ENCODE results near the gene LMNTD2.

Gene LMNTD2

DNA sequence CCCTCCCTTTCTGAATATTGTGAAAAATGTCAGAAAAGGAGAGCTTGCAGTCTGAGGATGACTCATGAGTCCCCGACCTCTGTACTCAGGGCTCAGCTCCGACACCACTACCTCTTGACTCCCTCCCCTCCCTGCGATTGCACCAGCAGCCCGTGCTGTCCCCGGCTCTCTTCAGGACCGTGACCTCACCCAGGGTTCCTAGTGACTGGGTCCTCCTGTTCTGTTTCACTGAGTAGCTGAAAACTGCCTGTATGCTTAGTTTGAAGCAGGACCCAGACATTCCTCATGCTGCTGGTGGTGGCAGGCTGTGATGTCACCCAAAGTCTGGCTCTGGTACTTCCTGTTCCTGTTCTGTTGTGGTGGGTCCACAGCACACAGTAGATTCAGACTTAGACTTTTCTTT lies 27.4 kb upstream of the LMNTD2 start:
- Histone ChIP-seq H3K27me3 (ENCODE audit: control insufficient read depth in 5 of 5, insufficient read depth in 4 of 5, low read length in 5 of 5) (no peaks in the 10 kb centered on the region), H3K27ac (ENCODE audit: low read depth, low read length) (no peak overlapping the region), H3K36me3 (ENCODE audit: control insufficient read depth in 5 of 5, insufficient read depth in 5 of 5, low read length in 5 of 5) (peaks cover 0 to 85% (median 69%) of the 10 kb centered on the region in 5 donors), H3K9me3 (ENCODE audit: control insufficient read depth in 5 of 5, low read length in 5 of 5) (no peaks in the 10 kb centered on the region), H3K4me1 (ENCODE audit: control insufficient read depth in 5 of 5, insufficient read depth in 5 of 5, low read length in 5 of 5) (peaks cover 0 to 5% (median 0%) of the 10 kb centered on the region in 5 donors), H3K9ac (ENCODE audit: low read length in 5 of 5) (no peak overlapping the region), H3K4me3 (ENCODE audit: low read depth in 1 of 5, low read length in 5 of 5) (no peak overlapping the region)

DNA sequence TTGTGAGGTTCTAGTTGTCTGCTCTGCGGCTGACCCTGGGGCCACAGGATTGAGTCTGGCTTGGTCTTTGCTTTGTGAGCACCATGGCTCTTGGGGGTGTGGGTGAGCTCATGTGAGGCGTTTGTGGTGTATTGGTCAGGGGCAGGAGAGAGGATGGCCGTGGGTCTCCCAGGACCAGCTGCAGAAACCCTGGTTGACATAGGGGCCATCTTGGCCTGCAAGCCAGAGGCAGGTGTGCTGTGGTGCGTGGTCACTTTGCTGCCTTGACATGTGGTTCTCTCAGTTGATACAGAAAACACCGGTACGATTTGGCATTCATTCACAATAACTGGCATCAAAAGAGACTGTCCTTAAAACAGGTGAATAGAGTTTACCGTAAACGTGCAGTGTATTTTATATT lies 27.0 kb upstream of the LMNTD2 start:
- no peaks in the 10 kb centered on the region for H3K9me3 ChIP-seq (ENCODE audit: control insufficient read depth in 5 of 5, low read length in 5 of 5)

DNA sequence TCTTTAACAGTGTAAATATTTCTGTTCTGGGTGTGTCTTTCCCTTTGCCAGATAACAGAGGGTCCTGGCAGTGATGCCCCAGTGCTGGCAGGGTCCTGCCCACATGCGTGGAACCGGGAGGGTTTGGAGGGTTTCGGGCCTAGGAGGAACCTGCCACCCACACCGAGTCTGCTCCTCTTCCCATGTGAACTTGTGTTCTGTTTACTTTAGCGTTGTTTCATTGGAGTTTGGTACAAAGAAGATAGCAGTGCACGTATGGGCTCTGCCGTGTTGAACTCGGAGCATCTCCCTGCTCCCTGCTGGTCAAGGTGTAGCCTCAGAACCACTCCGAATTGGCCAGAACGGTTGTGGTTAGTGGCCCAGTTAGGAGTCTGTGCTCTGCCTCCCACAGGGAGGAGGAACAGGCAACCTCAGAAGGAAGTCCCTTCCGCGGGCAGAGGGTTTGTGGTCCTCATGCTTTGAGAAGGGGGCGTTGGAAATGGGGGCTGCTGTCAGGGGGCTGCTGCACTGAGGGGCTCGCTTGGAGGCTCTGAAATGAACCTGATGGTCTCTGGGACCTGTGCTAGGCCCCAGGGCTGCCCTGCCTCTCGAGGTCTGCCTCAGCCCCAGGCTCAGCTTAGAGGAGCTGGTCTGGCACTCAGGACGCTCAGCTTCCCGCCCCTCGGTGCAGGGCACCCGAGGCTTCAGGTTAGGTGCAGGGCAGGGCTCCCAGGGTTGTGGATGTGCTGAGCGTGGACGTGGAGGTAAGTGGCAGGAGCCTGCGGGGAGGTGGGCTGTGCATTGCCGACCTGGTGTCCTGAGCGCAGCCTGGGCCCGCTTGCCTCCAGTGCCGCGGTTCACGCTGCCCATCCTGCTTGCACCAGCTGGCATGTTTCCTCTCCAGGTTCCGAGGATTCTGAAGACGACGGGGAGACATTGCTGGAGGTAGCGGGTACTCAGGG lies 26.1 kb upstream of the LMNTD2 start:
- Histone ChIP-seq H3K27ac (ENCODE audit: low read depth, low read length) (no peak overlapping the region), H3K4me3 (ENCODE audit: low read depth in 1 of 5, low read length in 5 of 5) (no peak overlapping the region), H3K9ac (ENCODE audit: low read length in 5 of 5) (no peak overlapping the region), H3K4me1 (ENCODE audit: control insufficient read depth in 5 of 5, insufficient read depth in 5 of 5, low read length in 5 of 5) (peaks cover 0 to 5% (median 0%) of the 10 kb centered on the region in 5 donors), H3K36me3 (ENCODE audit: control insufficient read depth in 5 of 5, insufficient read depth in 5 of 5, low read length in 5 of 5) (peaks cover 0 to 85% (median 65%) of the 10 kb centered on the region in 5 donors), H3K9me3 (ENCODE audit: control insufficient read depth in 5 of 5, low read length in 5 of 5) (no peaks in the 10 kb centered on the region), H3K27me3 (ENCODE audit: control insufficient read depth in 5 of 5, insufficient read depth in 4 of 5, low read length in 5 of 5) (no peaks in the 10 kb centered on the region)

More for the DNA sequence above, 27.0 kb upstream of the LMNTD2 start:
- Histone ChIP-seq H3K4me3 (ENCODE audit: low read depth in 1 of 5, low read length in 5 of 5) (no peak overlapping the region), H3K9ac (ENCODE audit: low read length in 5 of 5) (no peak overlapping the region), H3K27ac (ENCODE audit: low read depth, low read length) (no peak overlapping the region), H3K27me3 (ENCODE audit: control insufficient read depth in 5 of 5, insufficient read depth in 4 of 5, low read length in 5 of 5) (no peaks in the 10 kb centered on the region), H3K36me3 (ENCODE audit: control insufficient read depth in 5 of 5, insufficient read depth in 5 of 5, low read length in 5 of 5) (peaks cover 0 to 84% (median 64%) of the 10 kb centered on the region in 5 donors), H3K4me1 (ENCODE audit: control insufficient read depth in 5 of 5, insufficient read depth in 5 of 5, low read length in 5 of 5) (peaks cover 0 to 5% (median 0%) of the 10 kb centered on the region in 5 donors)

DNA sequence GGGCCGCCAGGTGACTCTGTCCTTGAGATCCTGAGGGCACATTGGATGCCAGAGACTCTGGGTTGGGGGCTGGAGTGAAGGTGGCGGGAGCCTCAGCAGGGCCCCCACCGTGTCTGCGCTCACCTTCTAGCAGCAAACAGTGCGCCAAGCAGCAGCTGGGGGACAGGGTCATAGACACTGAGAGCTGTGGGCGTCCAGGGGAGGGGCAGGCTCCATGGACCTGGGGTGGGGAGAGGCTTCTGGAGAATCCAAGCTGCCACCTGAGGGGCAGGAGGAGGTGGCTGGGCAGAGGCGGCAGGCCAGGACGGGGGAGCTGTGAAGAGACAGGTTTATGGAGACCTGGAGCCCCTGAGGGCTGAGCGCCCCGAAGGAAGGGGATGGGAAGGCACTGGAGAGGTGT lies 23.7 kb upstream of the LMNTD2 start:
- H3K27ac ChIP-seq (ENCODE audit: low read depth, low read length) = no peak overlapping the region
- no peaks in the 10 kb centered on the region for H3K9me3 ChIP-seq (ENCODE audit: control insufficient read depth in 5 of 5, low read length in 5 of 5)
- H3K27me3 ChIP-seq (ENCODE audit: control insufficient read depth in 5 of 5, insufficient read depth in 4 of 5, low read length in 5 of 5) = no peaks in the 10 kb centered on the region
- H3K4me3 ChIP-seq (ENCODE audit: low read depth in 1 of 5, low read length in 5 of 5) = no peak overlapping the region
- H3K4me1 ChIP-seq (ENCODE audit: control insufficient read depth in 5 of 5, insufficient read depth in 5 of 5, low read length in 5 of 5) = peaks cover 2 to 16% (median 14%) of the 10 kb centered on the region in 5 donors
- H3K36me3 ChIP-seq (ENCODE audit: control insufficient read depth in 5 of 5, insufficient read depth in 5 of 5, low read length in 5 of 5) = peaks cover 0 to 65% (median 44%) of the 10 kb centered on the region in 5 donors
- no peak overlapping the region for H3K9ac ChIP-seq (ENCODE audit: low read length in 5 of 5)

DNA sequence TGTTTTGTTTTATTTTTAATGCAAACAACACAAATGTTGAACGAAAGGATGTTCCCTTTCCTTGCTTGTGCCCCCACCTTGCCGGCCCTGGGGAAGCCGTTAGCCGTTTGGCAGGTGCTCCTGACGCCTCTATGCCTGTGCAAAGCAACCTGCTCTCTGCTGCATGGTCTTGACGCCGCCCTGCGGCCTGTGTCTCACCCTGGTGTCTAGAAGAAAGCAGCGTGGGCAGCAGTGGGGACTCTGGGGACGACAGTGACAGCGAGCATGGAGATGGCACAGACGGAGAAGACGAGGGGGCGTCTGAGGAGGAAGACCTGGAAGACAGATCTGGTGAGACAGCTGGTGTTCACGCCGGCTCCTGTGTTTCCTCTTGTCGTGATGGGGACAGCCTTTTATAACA lies 21.2 kb upstream of the LMNTD2 start:
- no peak overlapping the region for H3K9ac ChIP-seq (ENCODE audit: low read length in 5 of 5)
- H3K4me1 ChIP-seq (ENCODE audit: control insufficient read depth in 5 of 5, insufficient read depth in 5 of 5, low read length in 5 of 5) = peaks cover 16 to 41% (median 32%) of the 10 kb centered on the region in 5 donors
- H3K9me3 ChIP-seq (ENCODE audit: control insufficient read depth in 5 of 5, low read length in 5 of 5) = no peaks in the 10 kb centered on the region
- H3K36me3 ChIP-seq (ENCODE audit: control insufficient read depth in 5 of 5, insufficient read depth in 5 of 5, low read length in 5 of 5) = peaks cover 0 to 43% (median 24%) of the 10 kb centered on the region in 5 donors
- no peak overlapping the region for H3K27ac ChIP-seq (ENCODE audit: low read depth, low read length)
- no peak overlapping the region for H3K4me3 ChIP-seq (ENCODE audit: low read depth in 1 of 5, low read length in 5 of 5)
- no peaks in the 10 kb centered on the region for H3K27me3 ChIP-seq (ENCODE audit: control insufficient read depth in 5 of 5, insufficient read depth in 4 of 5, low read length in 5 of 5)

DNA sequence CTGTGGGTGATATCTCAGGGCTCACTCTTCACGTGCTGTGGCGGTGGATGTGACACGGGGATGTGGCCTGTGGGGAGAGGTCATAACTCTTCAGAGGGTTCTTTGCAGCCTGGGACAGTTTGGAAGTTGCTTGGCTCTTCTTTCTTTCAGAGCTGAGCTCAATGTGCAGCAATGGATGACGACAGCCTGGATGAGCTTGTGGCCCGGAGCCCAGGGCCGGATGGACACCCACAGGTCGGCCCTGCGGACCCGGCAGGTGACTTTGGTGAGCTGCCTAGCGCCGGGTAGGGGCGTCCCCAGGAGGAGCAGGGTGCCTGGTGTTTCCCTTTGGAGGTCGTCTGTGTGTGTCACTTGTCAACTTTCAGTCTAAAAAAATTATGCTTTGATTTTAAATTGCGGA lies 20.8 kb upstream of the LMNTD2 start:
- peaks cover 0 to 39% (median 20%) of the 10 kb centered on the region in 5 donors for H3K36me3 ChIP-seq (ENCODE audit: control insufficient read depth in 5 of 5, insufficient read depth in 5 of 5, low read length in 5 of 5)
- peaks cover 16 to 41% (median 32%) of the 10 kb centered on the region in 5 donors for H3K4me1 ChIP-seq (ENCODE audit: control insufficient read depth in 5 of 5, insufficient read depth in 5 of 5, low read length in 5 of 5)
- H3K9ac ChIP-seq (ENCODE audit: low read length in 5 of 5) = no peak overlapping the region
- H3K4me3 ChIP-seq (ENCODE audit: low read depth in 1 of 5, low read length in 5 of 5) = no peak overlapping the region
- H3K9me3 ChIP-seq (ENCODE audit: control insufficient read depth in 5 of 5, low read length in 5 of 5) = no peaks in the 10 kb centered on the region
- H3K27ac ChIP-seq (ENCODE audit: low read depth, low read length) = no peak overlapping the region
- no peaks in the 10 kb centered on the region for H3K27me3 ChIP-seq (ENCODE audit: control insufficient read depth in 5 of 5, insufficient read depth in 4 of 5, low read length in 5 of 5)

DNA sequence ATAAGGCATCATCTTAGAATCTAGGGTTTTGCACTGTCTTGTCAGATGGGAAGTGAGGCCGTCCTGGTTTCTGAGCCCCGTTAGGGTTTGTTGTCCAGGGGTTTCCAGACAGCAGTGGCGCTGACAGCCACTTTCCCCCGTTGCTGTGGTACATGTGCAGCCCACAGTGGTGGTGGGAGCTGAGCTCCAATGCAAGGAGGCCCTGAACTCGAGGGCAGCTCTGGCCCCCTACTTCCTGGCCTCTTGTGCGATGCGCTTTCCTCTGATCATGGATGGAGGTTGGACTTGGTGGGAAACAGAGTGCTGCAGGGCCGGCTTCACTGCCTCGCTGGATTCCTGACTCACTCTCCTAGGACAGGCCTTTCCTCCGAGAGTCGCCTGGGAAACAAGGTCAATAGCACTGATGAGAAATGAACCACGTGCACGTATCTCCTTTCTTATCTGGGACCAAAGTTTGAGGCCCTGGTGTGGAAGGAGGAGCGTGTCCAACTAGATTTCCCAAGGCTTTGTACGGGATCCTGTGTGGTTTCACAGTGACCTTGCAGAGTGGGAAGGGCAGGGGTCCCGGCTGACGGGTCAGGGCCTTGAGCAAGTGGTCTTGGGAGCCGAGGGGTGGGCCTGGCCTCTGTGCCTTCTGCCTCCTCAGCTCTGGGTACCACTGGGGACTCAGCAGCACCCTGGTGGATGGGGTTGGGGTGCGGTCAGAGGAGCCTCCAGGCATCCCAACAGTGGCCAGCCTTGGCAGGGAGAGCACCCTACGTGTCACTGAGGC lies 19.5 kb upstream of the LMNTD2 start:
- Histone ChIP-seq H3K9me3 (ENCODE audit: control insufficient read depth in 5 of 5, low read length in 5 of 5) (no peaks in the 10 kb centered on the region), H3K27me3 (ENCODE audit: control insufficient read depth in 5 of 5, insufficient read depth in 4 of 5, low read length in 5 of 5) (peaks cover 0 to under 1% (median 0%) of the 10 kb centered on the region in 5 donors), H3K36me3 (ENCODE audit: control insufficient read depth in 5 of 5, insufficient read depth in 5 of 5, low read length in 5 of 5) (peaks cover 0 to 32% (median 18%) of the 10 kb centered on the region in 5 donors), H3K27ac (ENCODE audit: low read depth, low read length) (no peak overlapping the region), H3K9ac (ENCODE audit: low read length in 5 of 5) (peak overlapping the region in 1 of 5 donors; percentile 54), H3K4me1 (ENCODE audit: control insufficient read depth in 5 of 5, insufficient read depth in 5 of 5, low read length in 5 of 5) (peaks cover 16 to 48% (median 38%) of the 10 kb centered on the region in 5 donors), H3K4me3 (ENCODE audit: low read depth in 1 of 5, low read length in 5 of 5) (no peak overlapping the region)

DNA sequence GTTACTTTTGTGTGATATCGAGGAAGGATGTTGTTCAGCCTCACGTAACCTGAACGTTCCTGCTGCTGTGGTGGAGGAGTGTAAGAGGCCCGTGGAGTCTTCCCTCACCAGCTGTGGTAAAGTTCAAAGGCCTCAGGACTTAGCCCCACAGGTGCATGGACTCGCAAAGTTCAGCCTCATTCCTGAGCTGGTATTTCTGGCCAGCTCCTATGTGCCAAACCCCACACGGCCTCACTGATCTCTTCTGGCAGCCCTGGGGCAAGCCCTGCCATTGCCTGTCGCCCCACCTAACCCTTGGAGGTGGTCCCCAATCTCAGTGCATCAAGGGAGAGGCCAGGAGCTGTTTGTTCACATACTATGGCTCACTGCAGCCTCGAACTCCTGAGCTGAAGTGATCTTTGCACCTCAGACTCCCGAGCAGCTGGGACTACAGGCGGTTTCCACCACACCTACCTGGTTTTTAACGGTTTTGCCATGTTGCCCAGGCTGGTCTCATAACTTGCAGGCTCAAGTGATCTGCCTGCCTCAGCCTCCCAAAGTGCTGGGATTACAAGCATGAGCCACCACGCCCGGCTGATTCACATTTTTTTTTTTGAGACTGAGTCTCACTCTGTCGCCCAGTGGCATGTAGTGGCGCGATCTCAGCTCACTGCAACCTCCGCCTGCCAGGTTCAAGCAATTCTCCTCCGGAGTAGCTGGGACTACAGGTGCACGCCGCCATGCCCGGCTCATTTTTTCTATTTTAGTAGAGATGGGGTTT lies 17.9 kb upstream of the LMNTD2 start:
- peaks cover 16 to 50% (median 41%) of the 10 kb centered on the region in 5 donors for H3K4me1 ChIP-seq (ENCODE audit: control insufficient read depth in 5 of 5, insufficient read depth in 5 of 5, low read length in 5 of 5)
- peak overlapping the region in 4 of 5 donors; percentile 87 to 98 (median 91) for H3K4me3 ChIP-seq (ENCODE audit: low read depth in 1 of 5, low read length in 5 of 5)
- no peak overlapping the region for H3K27ac ChIP-seq (ENCODE audit: low read depth, low read length)
- peaks cover 0 to 20% (median 10%) of the 10 kb centered on the region in 5 donors for H3K36me3 ChIP-seq (ENCODE audit: control insufficient read depth in 5 of 5, insufficient read depth in 5 of 5, low read length in 5 of 5)
- no peaks in the 10 kb centered on the region for H3K9me3 ChIP-seq (ENCODE audit: control insufficient read depth in 5 of 5, low read length in 5 of 5)
- H3K9ac ChIP-seq (ENCODE audit: low read length in 5 of 5) = peak overlapping the region; percentile 42 to 100 (median 98)
- peaks cover 0 to 5% (median 2%) of the 10 kb centered on the region in 5 donors for H3K27me3 ChIP-seq (ENCODE audit: control insufficient read depth in 5 of 5, insufficient read depth in 4 of 5, low read length in 5 of 5)

DNA sequence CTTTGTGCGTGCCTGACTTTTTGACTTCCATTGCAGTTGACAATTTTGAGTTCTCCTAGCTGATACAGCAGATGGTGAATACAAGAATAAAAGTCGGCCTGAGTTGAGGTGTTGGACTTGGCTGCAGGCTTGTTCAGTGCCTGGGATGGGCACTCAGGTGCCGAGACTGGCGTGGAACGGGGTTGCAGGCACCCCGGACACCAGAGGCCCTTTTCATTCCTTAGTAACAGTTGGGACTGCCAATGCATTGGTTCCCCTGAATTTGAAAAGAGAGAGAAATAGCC lies 17.0 kb upstream of the LMNTD2 start:
- Histone ChIP-seq H3K4me1 (ENCODE audit: control insufficient read depth in 5 of 5, insufficient read depth in 5 of 5, low read length in 5 of 5) (peaks cover 16 to 50% (median 41%) of the 10 kb centered on the region in 5 donors), H3K9me3 (ENCODE audit: control insufficient read depth in 5 of 5, low read length in 5 of 5) (no peaks in the 10 kb centered on the region), H3K27ac (ENCODE audit: low read depth, low read length) (peak overlapping the region; percentile 67), H3K36me3 (ENCODE audit: control insufficient read depth in 5 of 5, insufficient read depth in 5 of 5, low read length in 5 of 5) (peaks cover 0 to 12% (median 7%) of the 10 kb centered on the region in 5 donors), H3K27me3 (ENCODE audit: control insufficient read depth in 5 of 5, insufficient read depth in 4 of 5, low read length in 5 of 5) (peaks cover 0 to 5% (median 2%) of the 10 kb centered on the region in 5 donors), H3K4me3 (ENCODE audit: low read depth in 1 of 5, low read length in 5 of 5) (peak overlapping the region; percentile 87 to 98 (median 94)), H3K9ac (ENCODE audit: low read length in 5 of 5) (peak overlapping the region; percentile 43 to 100 (median 98))
